Right ventricle myocardium superior (tissue), 1 donor: ENCODE data around the gene LLPH. TPM values are rescaled to one million over a fixed set of nuclear protein-coding genes. Genes with fewer than 3 reads are reported as not detected.

Experiments
- ATAC-seq: fragments of 200-7000 bp; cut with Tn5 transposase; one replicate; pipeline ENCODE4 v1.9.1; 2020; ENCODE audit warnings: mild to moderate bottlenecking; ENCODE audit not compliant: poor library complexity
- DNase-seq: peaks from one replicate; pipeline ENCODE4 v3.0.0-alpha.2; 2020
- intact Hi-C: fragments of 100-400 bp; cut with DNase I; formaldehyde crosslinking; loops from one replicate; pipeline ENCODE4 v1.11.2; 2022
- total RNA-seq: library from RNA; stranded (reverse); fragmentation: NEBNext Ultra II Directional; extraction: Animal tissue kit (Norgen Biotek cat#: 25700); gene quantifications from one replicate; pipeline ENCODE4 v1.2.1, GENCODE V29; 2021
- donor health status: DM: no; HTN: yes; CAD: no; lungs with severe emphysema.

LLPH gene
- total RNA-seq, 1 donor from 2014 or later, result 14.8 TPM

DNA sequence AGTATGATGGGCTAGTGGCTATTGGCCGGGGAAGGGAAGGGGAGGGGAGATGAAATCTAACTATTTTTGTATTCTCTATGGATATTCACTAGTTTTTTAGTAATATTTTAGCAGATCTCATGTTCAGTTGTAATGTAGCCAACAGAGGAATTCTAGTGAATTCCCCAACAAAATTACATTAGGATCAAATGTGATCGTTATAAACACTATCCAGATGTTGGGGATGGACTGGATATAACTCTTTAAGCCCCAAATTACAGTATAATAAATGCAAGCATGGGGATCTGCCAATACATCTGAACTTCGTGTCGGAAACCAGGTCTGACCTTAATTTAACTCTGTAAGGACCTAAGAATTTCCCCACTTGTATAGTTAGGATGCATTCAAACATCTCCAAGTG, 21.5 kb downstream of the LLPH start:
- no peak for DNase-seq
- no peak for ATAC-seq
- intact Hi-C loops, result no loop called here

DNA sequence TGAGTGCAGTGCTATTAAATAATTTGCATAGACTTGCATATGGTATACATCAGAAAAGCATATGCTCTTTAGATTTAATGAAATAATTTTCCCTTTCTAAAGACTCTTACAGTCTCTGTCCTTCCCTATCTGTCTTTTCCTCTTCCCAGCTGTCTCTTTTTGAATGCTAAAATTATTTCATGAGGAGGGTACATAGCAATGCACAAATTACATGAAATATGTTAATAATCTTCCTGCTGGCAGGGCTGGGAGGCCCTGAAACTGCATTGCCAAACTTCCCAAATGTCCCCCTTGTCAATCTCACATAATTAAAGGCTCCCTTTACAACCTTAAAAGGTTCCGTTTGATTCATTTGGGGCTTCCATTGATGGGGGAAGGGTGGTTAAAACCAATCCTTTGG, 22.2 kb downstream of the LLPH start:
- DNase-seq (no peak), ATAC-seq (no peak)
- intact Hi-C loops, result no loop called here

DNA sequence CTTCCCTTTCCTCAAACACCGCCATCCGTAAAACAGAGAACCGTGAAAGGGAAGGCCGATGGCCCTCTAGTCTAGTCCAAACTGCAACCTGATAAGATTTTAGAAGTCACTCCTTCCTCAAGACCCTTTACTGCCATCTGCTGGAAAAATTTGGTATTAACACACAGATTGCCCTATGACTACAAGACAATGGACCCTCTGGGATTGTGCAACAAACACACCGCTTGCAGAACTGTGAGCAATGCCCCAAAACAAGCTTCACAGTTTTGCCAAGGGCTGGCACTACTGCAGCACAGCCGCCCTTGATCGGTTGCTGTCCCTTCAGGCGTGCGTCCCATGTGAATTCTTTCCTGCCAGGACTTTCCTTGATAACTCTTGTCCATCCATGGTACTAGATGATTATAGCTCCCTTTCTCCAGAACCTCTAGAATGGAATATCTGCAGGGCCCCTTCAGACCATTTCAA, 23.1 kb downstream of the LLPH start:
- DNase-seq, result no peak
- ATAC-seq, result peak; percentile 83
- intact Hi-C loops, result no loop called here

DNA sequence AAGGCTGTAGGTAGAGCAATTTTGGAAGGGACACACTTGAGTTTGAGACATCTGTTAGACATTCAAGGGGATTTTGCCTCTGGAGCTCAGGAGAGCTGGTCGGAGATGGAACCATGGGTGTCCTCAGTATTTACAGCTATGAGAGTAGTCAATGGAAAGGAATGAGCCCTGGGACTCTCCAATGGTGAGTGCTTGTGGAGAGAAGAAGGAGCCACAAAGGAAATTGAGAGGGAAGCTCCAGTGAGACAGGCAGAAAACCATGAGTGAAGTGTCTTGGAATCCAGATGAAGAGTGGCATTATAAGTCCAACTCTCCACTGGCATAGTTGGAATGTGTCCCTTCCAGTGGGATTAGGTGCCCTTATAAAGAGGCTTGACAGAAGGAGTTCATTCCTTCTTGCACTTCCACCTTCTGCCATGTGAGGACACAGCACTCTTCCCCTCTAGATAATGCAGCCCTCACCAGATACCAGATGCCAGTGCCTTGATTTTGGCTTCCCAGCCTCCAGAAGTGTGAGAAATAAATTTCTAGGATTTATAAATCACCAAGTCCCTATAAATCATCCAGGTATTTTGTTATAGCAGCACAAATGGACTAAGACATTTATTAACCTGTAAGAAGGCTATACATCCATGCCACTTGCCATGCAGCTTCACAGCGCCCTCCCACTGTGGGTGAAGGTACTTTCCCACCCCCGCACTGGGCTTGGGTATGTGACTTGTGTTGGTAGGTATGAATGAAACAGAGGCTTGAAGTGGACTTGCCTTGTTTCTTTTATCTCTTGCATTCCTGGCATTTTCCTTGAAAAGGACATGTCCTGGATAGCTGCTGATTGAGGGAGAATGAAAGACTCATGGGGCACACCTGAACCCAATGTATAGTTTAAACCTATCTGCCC, 27.3 kb downstream of the LLPH start:
- ATAC-seq, result no peak
- DNase-seq, result no peak

DNA sequence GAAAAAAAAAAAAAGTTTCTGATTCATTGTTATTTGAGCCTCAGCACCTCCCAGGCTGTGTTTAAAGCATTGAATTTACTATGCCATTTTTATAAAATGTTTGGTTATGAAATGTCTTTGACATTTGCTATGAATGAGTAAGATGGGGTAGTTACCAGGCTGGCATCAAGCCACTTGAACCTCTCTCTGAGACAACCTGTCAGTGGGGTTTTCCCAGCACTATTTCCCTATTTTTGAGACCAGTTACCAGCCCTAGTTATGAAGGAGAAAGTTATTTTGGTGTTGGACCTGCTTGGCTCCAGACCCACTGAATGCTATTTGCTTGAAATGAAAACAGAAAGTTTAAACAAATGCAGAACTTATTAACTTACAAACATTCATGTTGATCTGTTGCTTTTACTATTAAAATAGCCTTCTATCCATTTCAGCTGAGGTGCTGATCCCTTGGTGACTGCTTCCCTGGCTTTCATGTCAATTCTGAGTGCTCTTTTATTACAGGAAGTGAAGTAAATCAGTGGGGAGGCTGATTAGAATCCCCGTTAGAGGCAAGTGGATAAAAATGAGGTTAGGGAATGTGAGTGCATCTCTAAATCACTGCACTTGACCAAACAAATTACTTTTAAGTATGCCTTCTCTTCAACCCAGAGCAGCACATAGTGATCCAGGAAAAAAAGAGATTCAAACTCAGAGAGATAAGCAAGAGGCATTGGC, 37.8 kb downstream of the LLPH start:
- DNase-seq (no peak), ATAC-seq (no peak)
- intact Hi-C loops, result no loop called here

More for the DNA sequence above, 27.3 kb downstream of the LLPH start:
- intact Hi-C loops, result no loop called here

DNA sequence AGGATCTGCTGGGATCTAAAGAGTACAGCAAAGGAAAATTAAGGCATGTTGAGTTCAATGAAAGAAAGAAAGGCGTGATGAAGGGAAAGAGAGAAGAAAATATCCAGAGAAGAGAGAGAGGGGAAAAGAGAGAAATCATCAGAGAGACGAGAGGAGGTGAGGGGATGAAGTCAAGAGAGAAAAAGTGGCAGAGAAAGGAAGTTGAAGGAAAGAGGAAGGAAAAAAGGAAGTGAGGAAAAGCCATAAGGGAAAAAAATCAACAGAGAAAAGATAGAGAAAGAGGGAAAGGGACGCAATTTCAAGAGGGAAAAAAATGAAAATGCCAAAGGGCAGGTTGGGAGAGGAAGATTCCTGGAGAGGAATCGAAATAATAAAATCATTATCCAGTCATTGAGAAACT, 40.4 kb downstream of the LLPH start:
- intact Hi-C loops, result no loop called here
- no peak for DNase-seq
- no peak for ATAC-seq

DNA sequence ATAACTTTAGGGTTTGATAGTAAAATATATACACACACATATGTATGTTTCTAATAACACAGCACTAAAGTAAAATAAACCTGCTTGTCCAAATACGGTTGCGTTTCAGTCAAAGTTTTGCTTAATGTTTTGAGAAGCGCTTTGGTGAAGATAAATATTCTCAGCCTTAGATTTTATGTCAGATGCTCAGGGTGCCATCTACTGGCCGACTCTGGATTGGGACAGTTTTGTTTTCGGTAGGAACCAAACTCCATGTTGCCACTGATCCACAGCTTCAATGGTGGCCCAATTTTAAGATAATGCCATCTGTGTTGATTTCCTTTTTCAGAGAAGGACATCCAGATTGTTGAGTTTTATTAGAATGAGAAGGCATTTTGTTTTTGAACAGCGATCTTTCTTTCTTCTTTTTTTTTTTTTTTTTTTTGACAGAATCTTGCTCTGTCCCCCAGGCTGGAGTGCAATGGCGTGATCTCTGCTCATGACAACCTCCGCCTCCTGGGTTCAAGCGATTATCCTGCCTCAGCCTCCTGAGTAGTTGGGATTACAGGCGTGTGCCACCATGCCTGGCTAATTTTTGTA, 43.1 kb downstream of the LLPH start:
- peak; percentile 53 for DNase-seq
- intact Hi-C loops, result loop anchor here (5.0 kb wide), 2 partner anchors 530 to 1195 kb away; no protein-coding TSS in a partner anchor
- ATAC-seq, result peak; percentile 71

DNA sequence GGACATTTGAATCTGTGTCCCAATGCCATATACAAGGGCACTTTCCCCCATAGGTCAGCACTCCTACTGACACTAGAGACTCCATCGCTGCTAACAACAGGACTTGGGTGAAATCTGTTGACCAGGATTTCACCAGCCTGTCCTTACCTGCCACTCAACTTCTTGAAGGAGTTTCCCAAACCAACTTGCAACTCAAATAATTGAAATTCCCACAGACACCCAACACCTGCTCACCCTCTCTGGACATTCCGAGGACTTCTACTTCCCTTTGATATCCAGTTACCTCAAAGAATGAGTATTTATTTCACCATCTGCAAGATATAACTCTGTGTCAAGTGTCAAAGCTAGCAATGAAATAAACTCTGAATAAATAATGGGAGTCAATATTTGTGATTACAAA, 44.6 kb downstream of the LLPH start:
- intact Hi-C loops, result loop anchor here (5.0 kb wide), 2 partner anchors 529 to 1194 kb away; no protein-coding TSS in a partner anchor
- DNase-seq (no peak), ATAC-seq (no peak)

DNA sequence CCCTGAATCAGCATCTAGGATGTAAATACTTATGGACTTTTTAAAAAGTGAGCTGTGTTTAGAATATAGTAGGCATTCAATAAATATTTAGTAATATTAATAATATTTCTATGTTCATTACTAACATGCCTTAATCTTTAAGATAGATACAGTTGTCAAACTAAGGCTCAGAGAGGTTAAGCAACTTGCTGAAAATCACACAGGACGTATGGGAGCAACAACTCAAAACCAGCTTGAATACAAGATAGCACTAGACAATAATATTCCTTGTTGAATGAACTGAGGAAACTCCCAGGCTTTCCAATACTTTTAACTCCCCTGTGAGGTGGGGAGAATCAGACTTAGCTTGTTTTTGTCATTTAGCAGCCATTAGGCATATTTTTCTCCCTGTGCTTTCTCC, 45.3 kb downstream of the LLPH start:
- ATAC-seq, result no peak
- DNase-seq, result no peak
- intact Hi-C loops, result loop anchor here (5.0 kb wide), 2 partner anchors 528 to 1193 kb away; no protein-coding TSS in a partner anchor

DNA sequence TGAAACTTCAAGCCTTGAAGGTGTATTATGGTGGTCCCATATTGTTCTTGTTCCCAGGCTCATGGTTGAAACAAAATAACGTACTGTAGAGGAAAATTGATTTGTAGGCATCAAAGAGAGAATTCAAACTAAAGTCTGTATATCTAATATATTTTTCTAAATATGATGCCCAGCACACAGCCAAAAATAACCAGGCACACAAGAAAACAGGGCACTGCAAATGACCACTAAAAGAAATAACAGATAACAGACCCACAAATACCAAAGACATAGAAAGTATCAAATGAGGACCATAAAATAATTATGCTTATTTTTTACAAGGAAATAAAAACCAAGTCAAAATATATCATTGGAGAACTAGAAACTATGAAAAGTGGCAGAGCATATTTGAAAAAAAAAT, 46.8 kb downstream of the LLPH start:
- intact Hi-C loops, result no loop called here
- no peak for ATAC-seq
- DNase-seq, result no peak

DNA sequence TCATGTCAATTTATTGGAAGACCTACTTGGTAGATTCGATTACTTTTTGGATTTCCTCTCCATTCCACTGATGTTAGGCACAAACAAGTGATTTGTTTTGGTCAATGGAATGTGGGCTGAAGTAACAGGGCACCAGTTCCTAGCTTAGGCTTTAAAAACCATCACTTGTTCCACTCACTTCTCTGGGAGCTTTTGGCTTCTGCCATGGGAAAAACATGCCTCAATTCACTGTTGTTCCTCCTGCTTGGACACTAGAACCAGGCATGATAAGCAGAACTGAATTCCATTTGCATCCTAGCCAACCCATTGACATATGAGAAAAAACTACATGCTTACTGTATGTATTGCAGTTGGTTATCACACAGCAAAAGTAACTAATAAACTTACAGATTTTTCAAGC, 47.8 kb downstream of the LLPH start:
- no peak for DNase-seq
- intact Hi-C loops, result no loop called here
- no peak for ATAC-seq

DNA sequence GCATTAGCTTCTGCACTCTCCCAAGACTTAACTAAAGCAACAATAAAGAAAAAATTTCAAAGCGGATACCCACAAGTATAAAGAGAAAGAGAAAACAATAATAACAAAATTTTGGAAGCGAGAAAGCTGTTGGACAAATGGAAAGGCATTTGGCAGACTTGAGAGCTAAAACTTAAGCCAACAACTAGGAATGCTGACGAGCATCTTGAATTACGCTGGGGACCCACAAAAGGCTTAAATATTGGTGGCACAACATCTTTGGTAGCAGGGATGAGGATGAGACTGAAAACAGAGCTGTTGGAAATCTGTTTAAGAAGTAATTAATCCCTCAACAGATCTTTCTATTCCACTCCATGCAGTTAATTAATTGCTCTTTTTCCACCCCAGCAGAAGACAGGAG, 49.8 kb downstream of the LLPH start:
- intact Hi-C loops, result no loop called here
- DNase-seq (no peak), ATAC-seq (no peak)

DNA sequence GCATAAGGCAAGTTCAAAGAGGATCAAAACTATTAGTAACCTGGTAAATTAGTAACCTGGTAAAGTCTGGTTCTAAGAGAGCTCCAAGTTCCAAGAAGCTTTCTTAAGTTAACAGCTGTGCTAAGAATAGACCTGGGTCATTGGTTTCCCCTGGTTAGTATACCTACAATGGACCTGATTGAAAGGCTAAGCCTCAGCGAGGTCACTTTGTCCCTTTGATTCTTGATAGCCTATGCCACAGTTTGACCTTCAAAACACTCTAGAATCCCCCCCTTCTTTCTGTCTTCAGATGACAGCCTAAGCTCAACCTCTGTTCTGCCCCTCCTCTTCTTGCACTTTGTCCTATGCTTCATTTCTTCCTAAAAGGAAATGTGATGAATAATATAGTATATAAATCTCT, 53.0 kb downstream of the LLPH start:
- ATAC-seq (no peak), DNase-seq (no peak)
- intact Hi-C loops, result no loop called here

DNA sequence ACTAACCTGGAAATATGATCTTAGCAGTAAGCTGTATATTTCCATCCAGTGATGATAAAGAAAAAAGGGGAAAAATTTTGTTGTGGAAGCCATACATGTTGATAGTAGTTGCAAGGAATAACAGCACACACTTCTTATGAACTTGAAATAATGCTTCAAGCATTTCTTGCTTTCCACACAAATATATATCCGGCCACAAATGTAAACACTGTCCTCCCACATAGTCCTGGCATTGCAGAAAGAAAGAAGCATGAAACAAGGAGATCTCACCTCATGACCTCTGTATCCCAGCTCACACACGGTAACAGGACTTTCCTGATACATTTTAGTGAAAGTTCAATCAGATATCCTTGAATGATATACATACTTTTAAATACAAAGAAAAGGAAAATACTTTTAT, 56.0 kb downstream of the LLPH start:
- intact Hi-C loops, result no loop called here
- DNase-seq, result no peak
- ATAC-seq, result no peak

DNA sequence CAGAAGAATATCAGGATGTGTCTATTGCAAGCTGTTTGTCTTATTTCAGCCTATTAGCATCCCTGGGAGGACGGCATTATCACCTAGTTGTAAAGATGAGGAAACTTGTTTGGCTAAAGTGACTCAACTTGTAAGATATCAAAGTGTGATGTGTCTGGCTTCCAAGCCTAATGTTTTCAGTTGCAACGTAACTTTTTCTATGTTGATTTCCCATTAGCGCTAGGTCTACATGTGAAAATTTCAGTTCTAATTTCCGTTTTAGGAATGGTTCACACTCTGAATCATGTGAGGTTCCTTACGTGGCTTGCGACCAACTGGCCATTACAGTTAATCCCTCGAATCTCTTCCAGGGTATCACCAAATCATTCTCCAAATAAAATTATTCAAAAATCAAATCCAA, 58.0 kb downstream of the LLPH start:
- ATAC-seq (no peak), DNase-seq (no peak)
- intact Hi-C loops, result no loop called here

DNA sequence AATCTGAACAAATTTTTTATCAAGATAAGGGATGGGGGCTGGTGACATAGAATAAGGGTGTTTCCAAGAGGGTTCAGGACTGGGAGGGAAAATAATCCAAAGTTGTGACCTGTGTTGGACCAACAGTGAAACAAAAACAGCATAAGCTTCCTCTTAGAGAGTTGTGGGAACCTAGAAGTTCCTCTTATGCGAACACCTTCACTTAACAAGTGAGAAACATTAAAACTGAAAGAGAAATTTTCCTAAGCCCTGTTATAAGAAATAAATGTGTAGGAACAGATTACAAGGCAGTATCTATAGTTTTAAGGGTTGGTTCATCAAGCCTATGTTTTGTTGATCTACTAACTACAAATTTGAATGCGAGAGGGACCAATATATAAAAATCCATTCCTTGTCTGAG, 58.4 kb downstream of the LLPH start:
- intact Hi-C loops, result no loop called here
- DNase-seq, result no peak

DNA sequence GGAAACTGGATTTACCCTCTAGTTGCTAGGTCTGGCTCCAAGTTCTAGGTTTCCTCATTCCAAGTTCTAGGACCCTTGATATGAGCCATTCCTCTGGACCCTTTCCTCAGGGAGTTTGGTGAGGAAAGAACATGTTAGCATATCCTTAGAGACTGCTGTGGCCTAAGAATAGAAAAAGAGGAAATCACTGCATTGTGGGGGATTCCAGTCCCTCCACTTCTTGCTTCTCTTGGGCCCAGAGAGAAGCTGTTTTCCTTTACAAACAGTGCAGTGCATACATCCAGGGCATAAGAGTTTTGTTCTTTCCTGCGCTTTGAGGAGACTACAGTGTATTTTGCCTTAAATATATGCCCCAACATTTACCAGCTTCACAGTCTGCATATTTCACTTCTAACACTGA, 59.0 kb downstream of the LLPH start:
- ATAC-seq, result no peak
- intact Hi-C loops, result no loop called here
- DNase-seq, result no peak

More for the DNA sequence above, 58.4 kb downstream of the LLPH start:
- no peak for ATAC-seq

DNA sequence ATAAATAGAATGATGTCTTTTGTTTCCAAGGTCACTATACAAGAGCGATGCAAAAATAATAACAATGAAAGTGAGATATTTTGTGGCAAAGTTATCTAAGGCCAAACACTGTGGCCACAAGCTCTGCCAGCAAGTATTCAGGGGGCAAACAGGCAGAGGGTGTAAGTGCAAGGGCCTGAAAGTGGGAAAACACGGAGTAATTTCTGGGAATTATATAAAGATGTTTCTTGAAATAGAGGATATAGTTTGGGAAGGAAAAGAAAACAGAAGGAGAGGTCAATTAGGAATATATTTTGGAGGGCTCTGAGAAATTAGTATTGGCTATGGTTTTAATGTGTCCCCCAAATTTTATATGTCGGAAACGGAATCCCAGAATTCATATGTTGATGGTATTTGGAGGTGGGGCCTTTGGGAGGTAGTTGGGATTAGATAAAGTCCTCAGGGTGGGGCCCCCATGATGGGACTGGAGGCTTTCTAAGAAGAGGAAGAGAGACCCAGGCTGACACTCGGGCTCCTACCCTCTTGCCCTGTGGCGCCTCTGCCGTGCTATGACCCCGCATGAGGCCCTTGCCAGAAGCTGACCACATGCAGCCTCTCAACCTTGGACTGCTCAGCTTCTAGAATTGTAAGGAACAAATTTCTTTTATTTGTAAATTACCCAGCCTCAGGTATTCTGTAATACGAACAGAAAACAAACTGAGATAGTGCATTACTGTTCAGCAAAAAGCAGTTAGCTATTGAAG, 60.0 kb downstream of the LLPH start:
- ATAC-seq (no peak), DNase-seq (no peak)
- intact Hi-C loops, result no loop called here
